A673 (cell line): ENCODE results near the gene LUZP1.
"Not testable (repeated sequence)": the region's sequence is repeated elsewhere in the genome, so short reads cannot be mapped to it uniquely, and the experiment has no call there.

ENCODE experiments used
- EZH2 ChIP-seq: fragments of 200-600 bp; sonication (generic); IDR thresholded peaks from 2 replicates; pipeline ENCODE4 v1.6.1; 2017; ENCODE audit warnings: borderline replicate concordance, low read depth, mild to moderate bottlenecking, mixed read lengths, antibody characterized with exemption, low read length; ENCODE audit not compliant: poor library complexity, severe bottlenecking
- TF ChIP-seq, protein P1 (sequence below): fragments of 300-800, 200-600 bp; sonication (generic); conservative IDR thresholded peaks from 2 replicates; pipeline ENCODE4 v1.5.1; 2017; ENCODE audit warnings: low read depth, mild to moderate bottlenecking, antibody characterized with exemption, low read length, moderate library complexity, mixed read lengths

DNA sequence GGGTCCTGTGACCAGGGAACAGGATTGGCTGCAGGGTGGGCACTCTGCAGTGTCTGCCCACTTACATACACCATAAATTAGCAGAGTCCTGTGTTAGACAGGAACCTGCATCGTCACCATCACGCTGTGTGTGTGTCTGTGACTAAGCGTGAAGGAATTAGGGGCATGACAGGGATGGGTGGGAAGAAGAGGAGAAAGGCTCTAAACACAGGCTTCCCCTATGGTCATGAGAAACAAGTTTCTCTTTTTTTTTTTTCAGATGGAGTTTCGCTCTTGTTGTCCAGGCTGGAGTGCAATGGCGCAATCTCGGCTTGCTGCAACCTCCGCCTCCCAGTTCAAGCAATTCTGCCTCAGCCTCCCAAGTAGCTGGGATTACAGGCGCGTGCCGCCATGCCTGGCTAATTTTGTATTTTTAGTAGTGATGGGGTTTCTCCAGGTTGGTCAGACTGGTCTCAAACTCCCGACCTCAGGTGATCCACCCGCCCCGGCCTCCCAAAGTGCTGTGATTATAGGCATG, 20.3 kb upstream of the LUZP1 start:
- TF ChIP-seq, protein P1, sequence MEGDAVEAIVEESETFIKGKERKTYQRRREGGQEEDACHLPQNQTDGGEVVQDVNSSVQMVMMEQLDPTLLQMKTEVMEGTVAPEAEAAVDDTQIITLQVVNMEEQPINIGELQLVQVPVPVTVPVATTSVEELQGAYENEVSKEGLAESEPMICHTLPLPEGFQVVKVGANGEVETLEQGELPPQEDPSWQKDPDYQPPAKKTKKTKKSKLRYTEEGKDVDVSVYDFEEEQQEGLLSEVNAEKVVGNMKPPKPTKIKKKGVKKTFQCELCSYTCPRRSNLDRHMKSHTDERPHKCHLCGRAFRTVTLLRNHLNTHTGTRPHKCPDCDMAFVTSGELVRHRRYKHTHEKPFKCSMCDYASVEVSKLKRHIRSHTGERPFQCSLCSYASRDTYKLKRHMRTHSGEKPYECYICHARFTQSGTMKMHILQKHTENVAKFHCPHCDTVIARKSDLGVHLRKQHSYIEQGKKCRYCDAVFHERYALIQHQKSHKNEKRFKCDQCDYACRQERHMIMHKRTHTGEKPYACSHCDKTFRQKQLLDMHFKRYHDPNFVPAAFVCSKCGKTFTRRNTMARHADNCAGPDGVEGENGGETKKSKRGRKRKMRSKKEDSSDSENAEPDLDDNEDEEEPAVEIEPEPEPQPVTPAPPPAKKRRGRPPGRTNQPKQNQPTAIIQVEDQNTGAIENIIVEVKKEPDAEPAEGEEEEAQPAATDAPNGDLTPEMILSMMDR: not testable (repeated sequence)
- TF ChIP-seq EZH2: not testable (repeated sequence)
